Thyroid gland (tissue), 4 donors: ENCODE results near the gene HERPUD1. TPM values are rescaled to one million over a fixed set of nuclear protein-coding genes. Genes with fewer than 3 reads are reported as not detected.

Experiments used
- DNase-seq, 2 donors: peaks; one replicate each; pipeline ENCODE4 v3.0.0-alpha.2; 2019
- H3K27ac ChIP-seq, 3 donors: fragments of 200-600 bp; sonication (generic); 1 replicate in 2 of 3; 2 replicates in 1 of 3; pipeline ENCODE4 v1.5.1; 2016 to 2019; ENCODE audit warnings: mild to moderate bottlenecking in 1 of 3, moderate library complexity in 1 of 3
- H3K27me3 ChIP-seq: fragments of 200-600 bp; sonication (generic); one replicate; pipeline ENCODE4 v1.5.1; 2019
- H3K36me3 ChIP-seq, 2 donors: fragments of 200-600 bp; sonication (generic); one replicate each; pipeline ENCODE4 v1.5.1; 2016 to 2019
- H3K4me1 ChIP-seq, 2 donors: fragments of 200-600 bp; sonication (generic); one replicate each; pipeline ENCODE4 v1.5.1; 2017 to 2019
- H3K4me3 ChIP-seq, 3 donors: fragments of 200-600 bp; sonication (generic); replicated peaks in 1 of 3; 1 replicate in 2 of 3; 2 replicates in 1 of 3; pipeline ENCODE4 v1.5.1; 2016; ENCODE audit warnings: mild to moderate bottlenecking in 1 of 3
- H3K9me3 ChIP-seq: fragments of 200-600 bp; sonication (generic); one replicate; pipeline ENCODE4 v1.5.1; 2017
- CTCF ChIP-seq, 6 experiments: fragments of 200-600 bp in 3 of 6; fragments of 450-650 bp in 3 of 6; sonication (generic) in 3 of 6; IDR thresholded peaks; one replicate each; pipeline ENCODE4 v1.5.1; 2016 to 2019; ENCODE audit warnings: antibody characterized with exemption in 6 of 6, mild to moderate bottlenecking in 2 of 6, inconsistent platforms in 1 of 6, moderate library complexity in 1 of 6
- POLR2A ChIP-seq, 2 donors: fragments of 450-650 bp; IDR thresholded peaks; one replicate each; pipeline ENCODE4 v1.6.1; 2017; ENCODE audit warnings: antibody characterized with exemption in 2 of 2, mild to moderate bottlenecking in 2 of 2, moderate library complexity in 1 of 2
- WGBS, 2 donors: methylation state at CpG; one replicate each; pipeline ENCODE4 v1.1.5; 2017; 5-methylcytosine and 5-hydroxymethylcytosine counted together
- intact Hi-C: fragments of 100-400 bp; cut with DNase I; formaldehyde crosslinking; loops from one replicate; pipeline ENCODE4 v1.15.1; 2023
- total RNA-seq, 4 donors: library from RNA; depleted of rRNA; stranded (reverse); fragments of >200 nt; gene quantifications; one replicate each; pipeline ENCODE4 v1.2.3, GENCODE V29; 2016

The HERPUD1 gene
- total RNA-seq, 4 donors from 2014 or later = 212 to 659 (median 321) TPM

- TF ChIP-seq CTCF (IDR thresholded peaks at IDR 0.05) (no peak), POLR2A (IDR thresholded peaks at IDR 0.05) (no peak)
- no peaks in the 10 kb centered on the region for H3K36me3 ChIP-seq
- H3K4me3 ChIP-seq = no peak overlapping the region
- intact Hi-C loops = no loop called here
- no peaks in the 10 kb centered on the region for H3K9me3 ChIP-seq
- H3K27me3 ChIP-seq = no peaks in the 10 kb centered on the region
- no peak for DNase-seq
- H3K4me1 ChIP-seq = no peaks in the 10 kb centered on the region
- H3K27ac ChIP-seq = no peak overlapping the region
- 88 to 90% methylated on average over 12 of the region's 12 CpGs for WGBS, 2 donors
Measured at GRCh38 chr16:56894331-56894917, 37.5 kb upstream of the HERPUD1 start.

DNA sequence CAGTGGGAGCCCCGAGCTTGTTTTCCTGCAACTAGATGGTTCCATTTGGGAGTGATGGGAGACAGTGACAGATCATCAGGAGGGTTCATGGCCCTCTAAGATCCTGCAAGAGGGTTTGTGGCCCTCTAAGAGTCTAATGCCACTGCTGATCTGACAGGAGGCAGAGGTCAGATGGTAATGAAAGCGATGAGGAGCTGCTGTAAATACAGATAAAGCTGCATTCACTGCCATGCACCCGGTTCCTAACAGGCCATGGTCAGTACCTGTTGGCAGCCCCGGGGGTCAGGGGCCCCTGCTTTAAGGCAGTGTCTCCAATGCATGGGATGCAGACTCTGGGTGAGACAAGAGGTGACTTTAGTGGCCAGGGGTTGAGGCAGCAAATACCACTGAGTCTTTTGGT lies 36.1 kb upstream of the HERPUD1 start:
- no peak for DNase-seq
- intact Hi-C loops = no loop called here
- H3K4me3 ChIP-seq = no peak overlapping the region
- H3K27ac ChIP-seq = no peak overlapping the region
- WGBS, 2 donors = 82 to 87% methylated on average over 4 of the region's 4 CpGs
- H3K27me3 ChIP-seq = no peaks in the 10 kb centered on the region
- no peaks in the 10 kb centered on the region for H3K36me3 ChIP-seq
- no peaks in the 10 kb centered on the region for H3K4me1 ChIP-seq
- no peaks in the 10 kb centered on the region for H3K9me3 ChIP-seq
- TF ChIP-seq CTCF (IDR thresholded peaks at IDR 0.05) (no peak), POLR2A (IDR thresholded peaks at IDR 0.05) (no peak)

- no peaks in the 10 kb centered on the region for H3K4me1 ChIP-seq
- WGBS, 2 donors = 60 to 78% methylated on average over 1 to 3 of the region's 3 CpGs
- no peaks in the 10 kb centered on the region for H3K9me3 ChIP-seq
- no peak for TF ChIP-seq POLR2A (IDR thresholded peaks at IDR 0.05)
- TF ChIP-seq CTCF (IDR thresholded peaks at IDR 0.05) = no peak
- no peak for DNase-seq
- H3K36me3 ChIP-seq = no peaks in the 10 kb centered on the region
- no peaks in the 10 kb centered on the region for H3K27me3 ChIP-seq
- no peak overlapping the region for H3K4me3 ChIP-seq
- H3K27ac ChIP-seq = no peak overlapping the region
- intact Hi-C loops = no loop called here
Measured at GRCh38 chr16:56896244-56896643, 35.7 kb upstream of the HERPUD1 start.

DNA sequence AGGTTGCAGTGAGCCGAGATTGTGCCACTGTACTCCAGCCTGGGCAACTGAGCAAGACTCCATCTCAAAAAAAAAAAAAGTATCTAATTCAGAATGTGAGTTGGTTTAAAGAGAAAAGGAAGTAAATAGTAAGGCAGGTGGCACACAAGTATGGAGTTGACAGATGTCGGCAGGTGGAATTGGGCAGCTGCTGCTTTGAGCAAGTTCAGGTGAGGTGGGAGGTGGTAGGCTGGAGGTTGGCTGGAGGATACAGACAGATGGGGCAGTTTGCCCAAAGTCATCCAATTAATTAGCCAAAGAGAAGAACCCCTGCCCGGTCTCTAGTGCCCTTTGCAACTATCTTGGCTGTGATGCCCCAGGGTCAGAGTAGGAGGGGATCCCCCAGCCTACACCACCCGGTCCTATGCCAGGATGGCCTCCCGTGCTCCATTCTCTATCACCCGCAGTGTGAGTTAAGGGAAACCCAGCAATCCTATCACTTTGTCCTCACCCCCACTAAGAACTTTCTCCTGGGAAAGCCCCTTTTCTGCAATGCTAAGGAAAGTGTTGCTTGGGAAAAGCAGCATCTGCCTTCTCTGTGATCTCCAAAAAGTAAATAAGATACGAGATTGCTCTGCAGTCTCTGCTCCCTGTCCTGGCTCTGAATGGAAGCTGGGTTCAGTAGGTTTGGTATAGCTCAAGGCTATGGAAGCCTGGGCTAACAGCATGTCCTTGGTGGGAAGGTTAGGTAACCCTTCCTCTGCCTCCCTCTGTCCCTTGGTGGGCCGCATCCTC lies 34.7 kb upstream of the HERPUD1 start:
- no peaks in the 10 kb centered on the region for H3K36me3 ChIP-seq
- H3K4me3 ChIP-seq = no peak overlapping the region
- 85 to 88% methylated on average over 8 of the region's 8 CpGs for WGBS, 2 donors
- no peak overlapping the region for H3K27ac ChIP-seq
- intact Hi-C loops = no loop called here
- DNase-seq = no peak
- no peaks in the 10 kb centered on the region for H3K9me3 ChIP-seq
- no peak for TF ChIP-seq POLR2A (IDR thresholded peaks at IDR 0.05)
- TF ChIP-seq CTCF (IDR thresholded peaks at IDR 0.05) = no peak
- no peaks in the 10 kb centered on the region for H3K27me3 ChIP-seq
- no peaks in the 10 kb centered on the region for H3K4me1 ChIP-seq

- no peak overlapping the region for H3K4me3 ChIP-seq
- 83 to 94% methylated on average over 8 of the region's 8 CpGs for WGBS, 2 donors
- H3K4me1 ChIP-seq = no peaks in the 10 kb centered on the region
- no peaks in the 10 kb centered on the region for H3K9me3 ChIP-seq
- no peak overlapping the region for H3K27ac ChIP-seq
- no peak for DNase-seq
- intact Hi-C loops = no loop called here
- no peaks in the 10 kb centered on the region for H3K27me3 ChIP-seq
- no peaks in the 10 kb centered on the region for H3K36me3 ChIP-seq
- TF ChIP-seq POLR2A (IDR thresholded peaks at IDR 0.05) (no peak), CTCF (IDR thresholded peaks at IDR 0.05) (no peak)
Measured at GRCh38 chr16:56898847-56899246, 33.1 kb upstream of the HERPUD1 start.
